Ishikawa (cell line): ENCODE results near the gene PTGIR.

Source experiments
- CEBPB ChIP-seq: IDR thresholded peaks from 2 replicates; pipeline ENCODE4 v1.6.1; 2012
- CREB1 ChIP-seq: IDR thresholded peaks from 2 replicates; pipeline ENCODE4 v1.6.1; 2012; ENCODE audit warnings: low read depth
- EGR1 ChIP-seq: IDR thresholded peaks from 2 replicates; pipeline ENCODE4 v1.6.1; 2012
- EP300 ChIP-seq: IDR thresholded peaks from 2 replicates; pipeline ENCODE4 v1.6.1; 2012; ENCODE audit warnings: borderline replicate concordance
- FOXM1 ChIP-seq: IDR thresholded peaks from 2 replicates; pipeline ENCODE4 v1.6.1; 2012; ENCODE audit warnings: low read depth, borderline replicate concordance
- MAX ChIP-seq: IDR thresholded peaks from 2 replicates; pipeline ENCODE4 v1.6.1; 2012
- NFIC ChIP-seq: IDR thresholded peaks from 2 replicates; pipeline ENCODE4 v1.6.1; 2012
- RAD21 ChIP-seq: IDR thresholded peaks from 2 replicates; pipeline ENCODE4 v1.6.1; 2012; ENCODE audit warnings: low read depth
- REST ChIP-seq: IDR thresholded peaks from 2 replicates; pipeline ENCODE4 v1.6.1; 2012; ENCODE audit warnings: low read depth, mild to moderate bottlenecking
- TAF1 ChIP-seq: IDR thresholded peaks from 2 replicates; pipeline ENCODE4 v1.6.1; 2012; ENCODE audit warnings: low read depth, mild to moderate bottlenecking
- TCF12 ChIP-seq: IDR thresholded peaks from 2 replicates; pipeline ENCODE4 v1.6.1; 2012; ENCODE audit warnings: low read depth
- TEAD4 ChIP-seq: IDR thresholded peaks from 2 replicates; pipeline ENCODE4 v1.6.1; 2012
- USF1 ChIP-seq: IDR thresholded peaks from 2 replicates; pipeline ENCODE4 v1.6.1; 2012
- YY1 ChIP-seq: IDR thresholded peaks from 2 replicates; pipeline ENCODE4 v1.6.1; 2012; ENCODE audit warnings: low read depth
- ZBTB7A ChIP-seq: IDR thresholded peaks from 2 replicates; pipeline ENCODE4 v1.6.1; 2012; ENCODE audit warnings: low read depth

The PTGIR gene

GRCh38 chr19:46665072-46665471 lies 40.2 kb upstream of the PTGIR start:
- TF ChIP-seq ZBTB7A, result no peak
- TF ChIP-seq MAX, result no peak
- TF ChIP-seq EP300, result no peak
- TF ChIP-seq TAF1, result no peak
- TF ChIP-seq YY1, result no peak
- TF ChIP-seq REST, result no peak

- TF ChIP-seq REST (no peak), EP300 (no peak), CREB1 (no peak), FOXM1 (no peak), USF1 (no peak), RAD21 (peak; percentile 97)
These were observed 37.1 kb upstream of the PTGIR start for GRCh38 chr19:46661735-46662592.

GRCh38 chr19:46661020-46661731 lies 36.3 kb upstream of the PTGIR start, which contains the start of gene DACT3:
DACT3 (minus strand) TSS chr19:46661182; CDS start chr19:46661064, 118 bp downstream.
- TF ChIP-seq YY1 (no peak), USF1 (peak; percentile 92), NFIC (peak; percentile 78), ZBTB7A (0 out of 2 replicates have a peak, but pooled peaks have one; percentile 3), TCF12 (no peak), EGR1 (no peak; the same call in none of the 2 replicates), CEBPB (no peak), MAX (peak; percentile 63), CREB1 (peak; percentile 73)

- TF ChIP-seq NFIC (no peak), CEBPB (no peak), USF1 (no peak), RAD21 (no peak), TEAD4 (no peak), ZBTB7A (peak; percentile 87), REST (no peak)
These were observed 35.7 kb upstream of the PTGIR start for GRCh38 chr19:46660551-46661019.
